Hepatocyte (in vitro differentiated cells): Measurements from ENCODE around the gene DNAJC5G.

ENCODE experiments used
- CTCF ChIP-seq: fragments of 200-600 bp; sonication (generic); IDR thresholded peaks from 2 replicates; pipeline ENCODE4 v1.5.1; 2016; ENCODE audit warnings: antibody characterized with exemption, mild to moderate bottlenecking; ENCODE audit not compliant: poor library complexity
- EZH2phosphoT487 ChIP-seq: fragments of 200-600 bp; sonication (generic); IDR thresholded peaks from one replicate; pipeline ENCODE4 v1.6.1; 2018; ENCODE audit warnings: antibody characterized with exemption, mild to moderate bottlenecking, low read depth, moderate library complexity; ENCODE audit not compliant: unreplicated experiment, severe bottlenecking

GRCh38 chr2:27315122-27315521 lies 39.9 kb downstream of the DNAJC5G start:
- TF ChIP-seq CTCF (no peak), EZH2phosphoT487 (no peak)
